HepG2 (cell line): ENCODE results near the gene TLK1. TPM values are rescaled to one million over a fixed set of nuclear protein-coding genes. Genes with fewer than 3 reads are reported as not detected.

Experiments
- CCDC6 ChIP-seq: sonication (generic); formaldehyde crosslinking; IDR thresholded peaks from 2 replicates; pipeline ENCODE4 v1.8.1; 2022; ENCODE audit warnings: mild to moderate bottlenecking, missing genetic modification reagents, moderate library complexity
- DMAP1 ChIP-seq: IDR thresholded peaks from 2 replicates; pipeline ENCODE4 v1.6.1; 2016
- ELF1 ChIP-seq: sonication (generic); formaldehyde crosslinking; IDR thresholded peaks from 2 replicates; pipeline ENCODE4 v1.4.0; 2020; ENCODE audit warnings: missing genetic modification reagents
- MTA1 ChIP-seq: sonication (generic); formaldehyde crosslinking; IDR thresholded peaks from 2 replicates; pipeline ENCODE4 v1.4.0; 2020; ENCODE audit warnings: missing genetic modification reagents, mild to moderate bottlenecking, borderline replicate concordance
- NFE2L2 ChIP-seq: fragments of 150-350 bp; IDR thresholded peaks from 2 replicates; pipeline ENCODE4 v1.6.1; 2014; ENCODE audit warnings: low read length
- NFIC ChIP-seq: IDR thresholded peaks from 2 replicates; pipeline ENCODE4 v1.6.1; 2012; ENCODE audit warnings: mild to moderate bottlenecking, low read length, inconsistent platforms
- NR0B2 ChIP-seq: sonication (generic); formaldehyde crosslinking; IDR thresholded peaks from 2 replicates; pipeline ENCODE4 v1.4.0; 2020; ENCODE audit warnings: mild to moderate bottlenecking, missing genetic modification reagents
- PATZ1 ChIP-seq: sonication (generic); formaldehyde crosslinking; IDR thresholded peaks from 2 replicates; pipeline ENCODE4 v1.4.0; 2020; ENCODE audit warnings: missing genetic modification reagents
- RFXAP ChIP-seq: sonication (generic); formaldehyde crosslinking; IDR thresholded peaks from 2 replicates; pipeline ENCODE4 v1.4.0; 2020; ENCODE audit warnings: missing genetic modification reagents, borderline replicate concordance
- TAF1 ChIP-seq: sonication (generic); formaldehyde crosslinking; IDR thresholded peaks from 2 replicates; pipeline ENCODE4 v1.4.0; 2020; ENCODE audit warnings: missing genetic modification reagents
- WIZ ChIP-seq: sonication (generic); formaldehyde crosslinking; IDR thresholded peaks from 2 replicates; pipeline ENCODE4 v1.5.1; 2020; ENCODE audit warnings: mild to moderate bottlenecking, missing genetic modification reagents
- ZBTB3 ChIP-seq: sonication (generic); formaldehyde crosslinking; IDR thresholded peaks from 2 replicates; pipeline ENCODE4 v1.4.0; 2020; ENCODE audit warnings: low read depth, mild to moderate bottlenecking, moderate library complexity, missing genetic modification reagents, borderline replicate concordance
- ZNF101 ChIP-seq: sonication (generic); formaldehyde crosslinking; IDR thresholded peaks from 2 replicates; pipeline ENCODE4 v1.4.0; 2020; ENCODE audit warnings: mild to moderate bottlenecking, low read depth, missing genetic modification reagents, borderline replicate concordance
- ZNF337 ChIP-seq: sonication (generic); formaldehyde crosslinking; IDR thresholded peaks from 2 replicates; pipeline ENCODE4 v1.5.1; 2020; ENCODE audit warnings: missing genetic modification reagents, low read depth, mild to moderate bottlenecking, borderline replicate concordance
- ZNF460 ChIP-seq: sonication (generic); formaldehyde crosslinking; IDR thresholded peaks from 2 replicates; pipeline ENCODE4 v1.5.1; 2020; ENCODE audit warnings: missing genetic modification reagents, mild to moderate bottlenecking, borderline replicate concordance
- ZSCAN9 ChIP-seq: IDR thresholded peaks from 2 replicates; pipeline ENCODE4 v1.6.1; 2016; ENCODE audit warnings: borderline replicate concordance
- polyA plus RNA-seq, 8 experiments: library from polyadenylated mRNA; depleted of rRNA in 3 of 8; stranded (reverse) in 7 of 8; unstranded in 1 of 8; fragments of >200 nt; fragmentation: Illumina TruSeq in 4 of 8; extraction: Trizol in 4 of 8; gene quantifications; 2 replicates each; pipeline versions ENCODE4 v1.2.1 to v1.2.3, GENCODE V29; 2011 to 2016; ENCODE audit warnings: low read depth in 4 of 8, missing spikeins in 1 of 8, mixed read lengths in 1 of 8; ENCODE audit not compliant: insufficient read depth in 1 of 8
- total RNA-seq, 5 experiments: library from RNA; depleted of rRNA; stranded (reverse); fragments of >200 nt; fragmentation: Illumina TruSeq; extraction: Trizol; gene quantifications; 2 replicates each; pipeline ENCODE4 v1.2.3, GENCODE V29; 2016; ENCODE audit warnings: low read depth in 1 of 5
- TF ChIP-seq, protein P1 (sequence below): sonication (generic); formaldehyde crosslinking; IDR thresholded peaks from 2 replicates; pipeline ENCODE4 v1.9.0; 2021; ENCODE audit warnings: missing genetic modification reagents, borderline replicate concordance
- TF ChIP-seq, protein P2 (sequence below): sonication (generic); formaldehyde crosslinking; conservative IDR thresholded peaks from 2 replicates; pipeline ENCODE4 v1.4.0; 2020; ENCODE audit warnings: mild to moderate bottlenecking, missing genetic modification reagents, moderate library complexity
- TF ChIP-seq, protein P3 (sequence below): IDR thresholded peaks from 2 replicates; pipeline ENCODE4 v1.6.1; 2016; ENCODE audit warnings: missing genetic modification reagents, missing compliant biosample characterization

The TLK1 gene
- total and polyA plus RNA-seq, 2 of the 13 experiments (the other 11 are each of a cell fraction or from before 2014, with no cell fraction given): 16.8 to 28.7 TPM

DNA sequence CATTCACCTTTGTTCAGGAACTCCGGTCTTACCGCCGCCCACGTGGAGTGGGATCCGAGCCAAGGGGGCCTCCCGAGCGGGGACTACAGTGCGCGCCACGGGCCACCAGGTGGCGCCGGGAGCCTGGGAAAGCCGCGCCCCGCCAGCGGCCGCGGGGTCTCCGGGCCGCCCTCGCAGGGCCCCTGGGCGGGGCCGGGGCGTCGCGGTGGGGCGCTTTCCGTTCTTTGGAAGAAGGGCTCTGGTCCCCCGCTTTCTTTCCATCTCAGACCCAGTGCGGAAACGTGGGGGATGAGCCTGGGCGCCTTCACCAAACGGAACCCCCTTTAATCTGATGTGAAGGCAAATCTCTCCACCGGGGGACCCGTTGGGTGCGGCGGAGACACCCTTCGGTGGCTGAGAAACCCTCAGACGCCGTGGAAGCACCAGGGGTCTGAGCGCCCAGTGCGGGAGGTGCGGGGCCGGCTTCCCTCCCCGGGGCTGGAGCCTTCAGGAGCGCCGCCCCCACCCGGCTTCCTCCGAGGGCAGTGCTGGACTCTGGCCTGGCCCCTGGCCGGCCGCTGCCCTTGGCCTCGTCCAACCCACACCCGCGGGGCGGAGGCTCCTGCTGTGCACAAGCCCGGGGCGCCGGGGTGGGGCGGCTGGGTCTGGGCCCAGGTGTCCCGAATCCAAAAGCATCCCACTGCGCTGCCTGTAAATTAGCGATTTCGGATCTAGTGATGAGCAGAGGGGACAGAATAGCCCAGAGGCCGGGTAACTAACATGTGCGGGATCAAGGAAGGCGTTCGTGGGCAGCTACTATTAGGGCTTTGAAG is 187.0 kb downstream of the TLK1 start (continued):
- TF ChIP-seq, protein P1, sequence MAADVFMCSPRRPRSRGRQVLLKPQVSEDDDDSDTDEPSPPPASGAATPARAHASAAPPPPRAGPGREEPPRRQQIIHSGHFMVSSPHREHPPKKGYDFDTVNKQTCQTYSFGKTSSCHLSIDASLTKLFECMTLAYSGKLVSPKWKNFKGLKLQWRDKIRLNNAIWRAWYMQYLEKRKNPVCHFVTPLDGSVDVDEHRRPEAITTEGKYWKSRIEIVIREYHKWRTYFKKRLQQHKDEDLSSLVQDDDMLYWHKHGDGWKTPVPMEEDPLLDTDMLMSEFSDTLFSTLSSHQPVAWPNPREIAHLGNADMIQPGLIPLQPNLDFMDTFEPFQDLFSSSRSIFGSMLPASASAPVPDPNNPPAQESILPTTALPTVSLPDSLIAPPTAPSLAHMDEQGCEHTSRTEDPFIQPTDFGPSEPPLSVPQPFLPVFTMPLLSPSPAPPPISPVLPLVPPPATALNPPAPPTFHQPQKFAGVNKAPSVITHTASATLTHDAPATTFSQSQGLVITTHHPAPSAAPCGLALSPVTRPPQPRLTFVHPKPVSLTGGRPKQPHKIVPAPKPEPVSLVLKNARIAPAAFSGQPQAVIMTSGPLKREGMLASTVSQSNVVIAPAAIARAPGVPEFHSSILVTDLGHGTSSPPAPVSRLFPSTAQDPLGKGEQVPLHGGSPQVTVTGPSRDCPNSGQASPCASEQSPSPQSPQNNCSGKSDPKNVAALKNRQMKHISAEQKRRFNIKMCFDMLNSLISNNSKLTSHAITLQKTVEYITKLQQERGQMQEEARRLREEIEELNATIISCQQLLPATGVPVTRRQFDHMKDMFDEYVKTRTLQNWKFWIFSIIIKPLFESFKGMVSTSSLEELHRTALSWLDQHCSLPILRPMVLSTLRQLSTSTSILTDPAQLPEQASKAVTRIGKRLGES: no peak
- TF ChIP-seq NFE2L2 (0 out of 2 replicates have a peak, but pooled peaks have one; percentile 1), ZNF101 (peak; percentile 84; the same call in 1 of the 2 replicates), PATZ1 (CRISPR knock-in tag) (peak; percentile 93), ZBTB3 (CRISPR knock-in tag) (no peak), NFIC (peak; percentile 65; the same call in 1 of the 2 replicates), CCDC6 (CRISPR knock-in tag) (peak; percentile 33; the same call in 1 of the 2 replicates), ZNF460 (no peak), MTA1 (CRISPR knock-in tag) (peak; percentile 78), DMAP1 (CRISPR knock-in tag) (peak; percentile 79), WIZ (CRISPR knock-in tag) (peak; percentile 46; the same call in 1 of the 2 replicates), ZNF337 (CRISPR knock-in tag) (peak; percentile 86; the same call in 1 of the 2 replicates), ZSCAN9 (no peak), RFXAP (no peak; the same call in 1 of the 2 replicates), NR0B2 (CRISPR knock-in tag) (peak; percentile 97), ELF1 (CRISPR knock-in tag) (no peak; the same call in 1 of the 2 replicates), TAF1 (CRISPR knock-in tag) (no peak; the same call in 1 of the 2 replicates)
- TF ChIP-seq, protein P2, sequence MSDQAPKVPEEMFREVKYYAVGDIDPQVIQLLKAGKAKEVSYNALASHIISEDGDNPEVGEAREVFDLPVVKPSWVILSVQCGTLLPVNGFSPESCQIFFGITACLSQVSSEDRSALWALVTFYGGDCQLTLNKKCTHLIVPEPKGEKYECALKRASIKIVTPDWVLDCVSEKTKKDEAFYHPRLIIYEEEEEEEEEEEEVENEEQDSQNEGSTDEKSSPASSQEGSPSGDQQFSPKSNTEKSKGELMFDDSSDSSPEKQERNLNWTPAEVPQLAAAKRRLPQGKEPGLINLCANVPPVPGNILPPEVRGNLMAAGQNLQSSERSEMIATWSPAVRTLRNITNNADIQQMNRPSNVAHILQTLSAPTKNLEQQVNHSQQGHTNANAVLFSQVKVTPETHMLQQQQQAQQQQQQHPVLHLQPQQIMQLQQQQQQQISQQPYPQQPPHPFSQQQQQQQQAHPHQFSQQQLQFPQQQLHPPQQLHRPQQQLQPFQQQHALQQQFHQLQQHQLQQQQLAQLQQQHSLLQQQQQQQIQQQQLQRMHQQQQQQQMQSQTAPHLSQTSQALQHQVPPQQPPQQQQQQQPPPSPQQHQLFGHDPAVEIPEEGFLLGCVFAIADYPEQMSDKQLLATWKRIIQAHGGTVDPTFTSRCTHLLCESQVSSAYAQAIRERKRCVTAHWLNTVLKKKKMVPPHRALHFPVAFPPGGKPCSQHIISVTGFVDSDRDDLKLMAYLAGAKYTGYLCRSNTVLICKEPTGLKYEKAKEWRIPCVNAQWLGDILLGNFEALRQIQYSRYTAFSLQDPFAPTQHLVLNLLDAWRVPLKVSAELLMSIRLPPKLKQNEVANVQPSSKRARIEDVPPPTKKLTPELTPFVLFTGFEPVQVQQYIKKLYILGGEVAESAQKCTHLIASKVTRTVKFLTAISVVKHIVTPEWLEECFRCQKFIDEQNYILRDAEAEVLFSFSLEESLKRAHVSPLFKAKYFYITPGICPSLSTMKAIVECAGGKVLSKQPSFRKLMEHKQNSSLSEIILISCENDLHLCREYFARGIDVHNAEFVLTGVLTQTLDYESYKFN (CRISPR knock-in tag): peak; percentile 87
- TF ChIP-seq, protein P3, sequence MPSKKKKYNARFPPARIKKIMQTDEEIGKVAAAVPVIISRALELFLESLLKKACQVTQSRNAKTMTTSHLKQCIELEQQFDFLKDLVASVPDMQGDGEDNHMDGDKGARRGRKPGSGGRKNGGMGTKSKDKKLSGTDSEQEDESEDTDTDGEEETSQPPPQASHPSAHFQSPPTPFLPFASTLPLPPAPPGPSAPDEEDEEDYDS (CRISPR knock-in tag): peak; percentile 41; the same call in 1 of the 2 replicates
